D721Med (cell line): Measurements from ENCODE around the gene IFI27L2.

Experiments
- DNase-seq: peaks from one replicate; pipeline ENCODE4 v3.0.0; 2011; ENCODE audit warnings: low spot score; ENCODE audit not compliant: insufficient read length
- FAIRE-seq: peaks from 2 replicates; lab custom pipeline; 2011; peaks lifted over from hg19 to GRCh38; lab: Jason Lieb, UNC
- CTCF ChIP-seq: IDR thresholded peaks from 2 replicates; pipeline ENCODE4 v1.5.1; 2012; ENCODE audit warnings: mild to moderate bottlenecking, control low read depth; ENCODE audit not compliant: insufficient read depth; ENCODE audit errors: missing control alignments

The IFI27L2 gene, protein sequence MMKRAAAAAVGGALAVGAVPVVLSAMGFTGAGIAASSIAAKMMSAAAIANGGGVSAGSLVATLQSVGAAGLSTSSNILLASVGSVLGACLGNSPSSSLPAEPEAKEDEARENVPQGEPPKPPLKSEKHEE

GRCh38 chr14:94129111-94129757 lies at the start of gene IFI27L2:
TSS of gene IFI27L2 (minus strand) at chr14:94129604. CDS start at chr14:94129564, 40 bp downstream.
- no peak for TF ChIP-seq CTCF
- DNase-seq (peak; percentile 75), FAIRE-seq (no peak)

DNA sequence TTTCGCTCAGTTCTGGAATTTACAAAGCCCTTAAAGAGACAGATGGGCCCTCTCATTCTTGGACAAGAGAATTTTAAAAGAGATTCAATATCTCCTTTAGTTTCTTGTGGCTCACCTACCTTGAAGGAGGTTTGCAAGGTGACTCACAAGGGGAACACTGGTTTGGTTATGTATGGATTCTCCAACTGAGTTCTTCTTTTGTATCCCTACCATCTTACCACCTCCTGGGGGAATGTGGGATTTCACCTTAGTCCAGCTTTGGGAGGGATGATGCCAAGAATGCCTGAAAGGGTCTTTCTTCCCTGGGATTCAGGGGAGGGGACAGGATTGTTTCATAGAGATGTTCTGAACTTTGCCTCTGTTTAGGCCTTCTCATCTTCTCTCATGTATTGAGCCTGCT lies 48.4 kb upstream of the IFI27L2 start:
- no peak for DNase-seq
- peak; percentile 44 for FAIRE-seq
- no peak for TF ChIP-seq CTCF

GRCh38 chr14:94176808-94177207 lies 47.4 kb upstream of the IFI27L2 start:
- TF ChIP-seq CTCF: no peak
- FAIRE-seq (peak; percentile 58), DNase-seq (no peak)

DNA sequence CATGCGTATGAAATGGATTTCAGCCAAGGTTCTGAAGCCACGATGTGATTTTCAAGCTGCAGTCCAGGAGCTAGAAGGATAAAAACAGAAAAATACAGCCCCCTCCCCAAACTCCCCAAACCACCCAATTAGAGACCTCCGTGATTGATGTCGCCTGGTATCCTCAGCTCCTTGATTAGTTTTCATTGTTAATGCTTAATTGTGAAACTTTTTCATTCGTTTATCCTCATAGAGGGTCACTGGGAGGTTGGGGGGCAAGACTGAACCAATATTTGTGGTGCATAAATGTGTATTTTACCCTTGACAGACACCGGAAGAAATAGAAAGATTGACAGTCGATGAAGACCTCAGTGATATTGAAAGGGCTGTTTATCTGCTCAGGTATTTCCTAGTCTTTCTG lies 46.3 kb upstream of the IFI27L2 start:
- no peak for TF ChIP-seq CTCF
- FAIRE-seq (peak; percentile 16), DNase-seq (no peak)

DNA sequence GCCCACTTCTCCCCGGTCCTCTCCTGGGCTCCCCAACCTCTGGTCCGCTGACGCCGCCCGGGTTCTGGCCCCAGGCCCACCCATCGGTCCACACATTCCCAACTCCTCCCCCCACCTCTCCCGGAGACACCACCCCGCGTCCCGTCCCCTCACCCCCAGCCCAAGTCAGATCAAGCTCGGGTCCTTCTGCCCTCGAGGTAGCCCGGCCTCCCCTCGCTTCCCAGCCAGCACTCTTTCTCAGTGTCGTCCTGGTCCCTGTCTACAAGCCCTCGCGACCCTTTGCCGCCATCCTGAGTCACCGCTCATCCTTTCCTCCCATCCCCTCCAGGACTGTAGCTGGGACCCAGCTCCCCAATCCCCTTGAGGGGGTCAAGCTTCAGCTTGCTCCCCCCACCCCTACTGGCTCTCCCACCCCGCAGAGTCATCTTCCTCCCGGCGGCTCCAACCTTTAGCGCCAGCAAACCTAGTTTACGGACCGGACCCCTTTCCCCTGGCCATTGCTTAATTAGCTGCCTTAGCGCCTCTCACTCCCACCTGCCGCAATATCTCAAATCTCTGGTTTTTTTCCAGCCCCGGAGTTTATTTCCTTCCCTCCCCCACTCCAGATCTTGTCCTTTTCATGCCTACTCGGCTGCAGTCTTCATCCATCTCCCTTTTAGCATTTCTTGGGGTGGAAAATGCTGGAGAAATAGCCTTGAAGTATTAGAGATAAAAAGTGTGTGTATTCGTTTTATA lies 45.8 kb upstream of the IFI27L2 start:
- FAIRE-seq: peak; percentile 38
- no peak for TF ChIP-seq CTCF
- no peak for DNase-seq

DNA sequence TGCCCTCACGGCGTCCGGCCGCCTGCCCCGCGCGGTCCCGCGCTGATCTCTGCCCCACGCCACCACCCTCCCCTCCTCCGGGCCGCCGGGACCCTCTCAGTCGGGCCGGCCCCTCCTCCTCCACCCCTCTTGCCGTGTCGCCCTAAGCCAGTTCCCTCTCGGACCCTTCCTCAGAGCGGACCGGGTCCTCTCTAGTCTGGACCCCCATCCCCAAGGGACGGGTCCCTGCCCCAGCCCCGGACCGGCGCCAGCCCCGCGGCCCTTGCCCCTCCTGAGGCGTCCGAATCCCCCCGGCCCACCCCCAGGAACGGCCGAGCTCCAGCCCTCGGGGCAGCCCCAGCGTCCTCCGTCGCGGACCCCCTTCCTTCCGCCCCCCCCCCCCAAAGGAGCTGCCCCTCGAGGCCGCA lies 45.2 kb upstream of the IFI27L2 start:
- TF ChIP-seq CTCF: no peak
- FAIRE-seq: no peak
- DNase-seq: no peak
